ENCODE measurements around the gene CLIC6.

The CLIC6 gene

DNA sequence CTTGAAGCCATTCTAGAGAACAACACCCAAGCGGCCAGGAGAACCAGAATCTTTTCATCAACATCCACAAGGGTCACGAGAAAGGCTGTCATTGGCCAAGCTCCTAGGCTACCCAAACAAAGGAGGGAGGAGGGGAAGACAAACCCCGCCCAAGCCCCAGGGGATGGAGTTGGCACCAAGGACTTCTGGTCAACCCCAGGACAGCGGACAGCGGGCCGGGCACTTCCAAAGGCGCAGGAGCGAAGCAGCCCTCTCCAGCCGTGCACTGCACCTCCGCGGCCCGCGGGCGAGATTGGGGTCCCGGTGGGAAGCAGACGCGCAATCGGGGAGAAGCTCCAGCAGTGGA, at the start of gene CLIC6:
Gene CLIC6 (plus strand): TSS at position 192 of the 346 bp plus-strand sequence. CDS start 395 bp downstream, outside the sequence.
- Histone ChIP-seq H3K9ac (no peak within 1 kb of the TSS), H3K9me3 (peaks cover 31% of the 10 kb centered on the region), H3K4me3 (peak within 1 kb of the TSS; percentile 55), H4K20me1 (peaks cover 7% of the 10 kb centered on the region; the same call in 1 of the 2 replicates), H3K4me2 (peak within 1 kb of the TSS; percentile 68), H3K4me1 (peaks cover 6% of the 10 kb centered on the region), H3K36me3 (no peaks in the 10 kb centered on the region), H3K27me3 (peaks cover 62% of the 10 kb centered on the region), H3K27ac (no peak within 1 kb of the TSS)
- TF ChIP-seq Cebpa-rat (IDR thresholded peaks at IDR 0.05): no peak

DNA sequence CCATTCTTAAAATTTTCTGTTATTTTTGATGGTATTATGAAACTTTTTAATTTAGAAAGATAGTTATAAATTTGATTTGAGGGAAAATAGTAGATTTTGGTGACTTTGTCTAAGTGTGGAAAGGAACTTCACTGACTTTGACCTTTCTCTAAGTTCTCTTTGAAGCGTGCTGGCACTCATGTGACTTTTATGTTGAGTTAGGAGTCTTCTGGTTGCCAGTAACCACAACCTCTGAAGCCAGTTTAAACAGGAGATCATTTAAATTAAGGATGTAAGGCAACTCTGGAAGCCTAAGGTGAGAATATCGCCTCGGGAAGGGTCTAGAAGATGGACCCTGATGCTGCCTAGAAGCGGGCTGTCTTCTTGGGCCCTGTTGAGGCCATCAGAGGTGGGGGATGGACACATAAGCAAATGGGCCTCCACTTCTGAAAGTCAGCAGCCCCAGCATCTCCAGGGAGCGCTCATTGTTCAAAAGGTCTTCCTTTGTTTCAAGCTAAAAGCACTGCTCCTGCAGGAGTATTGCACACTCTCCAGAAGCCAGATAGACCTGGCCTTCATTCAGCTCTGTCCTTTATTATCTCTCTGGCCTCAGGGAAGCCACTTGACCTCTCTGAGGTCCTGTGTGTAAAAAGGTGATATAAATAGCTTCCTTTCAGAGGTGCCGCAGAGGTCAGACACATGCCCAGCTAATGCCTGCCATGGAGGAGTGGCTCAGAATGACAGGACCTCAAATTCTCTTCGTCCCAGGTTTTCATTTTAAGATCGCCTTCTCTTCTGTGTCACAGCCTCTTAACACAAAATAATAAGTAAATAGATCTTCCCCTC, 48.7 kb upstream of the CLIC6 start:
- Histone ChIP-seq H4K20me1 (no peaks in the 10 kb centered on the region), H3K4me1 (peaks cover 65% of the 10 kb centered on the region), H3K9ac (no peak overlapping the region), H3K9me3 (0 out of 2 replicates have a peak, but pooled peaks cover 3% of the 10 kb centered on the region), H3K27ac (peak overlapping the region; percentile 59), H3K4me2 (peak overlapping the region; percentile 56), H3K4me3 (no peak overlapping the region), H3K36me3 (no peaks in the 10 kb centered on the region), H3K27me3 (no peaks in the 10 kb centered on the region)
- no peak for TF ChIP-seq Cebpa-rat (IDR thresholded peaks at IDR 0.05)

DNA sequence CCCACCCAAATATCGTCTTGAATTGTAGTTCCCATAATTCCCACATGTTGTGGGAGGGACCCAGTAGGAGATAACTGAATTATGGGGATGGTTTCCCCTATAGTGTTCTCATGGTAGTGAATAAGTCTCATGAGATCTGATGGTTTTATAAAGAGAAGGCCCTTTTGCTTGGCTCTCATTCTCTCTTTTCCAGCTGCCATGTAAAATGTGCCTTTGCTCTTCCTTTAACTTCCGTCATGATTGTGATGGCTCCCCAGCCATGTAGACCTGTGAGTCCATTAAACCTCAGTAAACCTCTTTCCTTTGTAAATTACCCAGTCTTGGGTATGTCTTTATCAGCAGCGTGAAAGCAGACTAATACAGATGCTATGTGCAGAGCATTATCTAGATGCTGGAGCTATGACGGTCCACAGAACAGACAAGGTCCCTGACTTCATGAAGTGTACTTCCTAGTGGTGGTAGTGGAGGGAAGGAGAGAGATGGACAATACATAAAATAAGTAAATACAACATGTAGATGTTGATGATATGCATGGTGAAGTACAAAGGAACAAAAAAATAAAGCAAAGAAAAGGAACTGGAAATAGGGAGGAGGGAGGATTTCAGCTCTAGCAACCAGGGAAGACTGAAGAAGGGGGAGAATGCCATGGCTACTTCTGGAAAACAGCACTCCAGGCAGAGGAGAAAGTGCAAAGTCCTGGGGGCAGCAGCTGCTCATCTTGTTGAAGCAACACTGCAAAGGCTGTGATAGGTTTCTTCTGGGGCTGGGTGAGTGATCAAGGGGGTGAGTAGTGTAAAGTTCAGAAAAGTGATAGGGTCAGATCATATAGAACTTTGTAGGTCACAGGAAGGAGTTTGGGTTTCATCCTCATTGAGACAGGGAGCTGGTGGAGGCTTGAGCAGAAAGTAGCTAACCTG, 47.1 kb upstream of the CLIC6 start:
- Histone ChIP-seq H3K36me3 (no peaks in the 10 kb centered on the region), H3K4me2 (no peak overlapping the region), H3K27me3 (no peaks in the 10 kb centered on the region), H3K4me1 (peaks cover 51% of the 10 kb centered on the region), H4K20me1 (no peaks in the 10 kb centered on the region), H3K9me3 (0 out of 2 replicates have a peak, but pooled peaks cover 3% of the 10 kb centered on the region), H3K4me3 (no peak overlapping the region), H3K27ac (no peak overlapping the region), H3K9ac (no peak overlapping the region)
- TF ChIP-seq Cebpa-rat (IDR thresholded peaks at IDR 0.05): no peak

- Histone ChIP-seq H3K9ac (no peak overlapping the region), H3K4me1 (peaks cover 33% of the 10 kb centered on the region), H3K4me2 (peak overlapping the region; percentile 33; the same call in 1 of the 2 replicates), H3K27me3 (no peaks in the 10 kb centered on the region), H4K20me1 (no peaks in the 10 kb centered on the region), H3K4me3 (no peak overlapping the region), H3K36me3 (no peaks in the 10 kb centered on the region), H3K9me3 (peaks cover 3% of the 10 kb centered on the region; the same call in 1 of the 2 replicates), H3K27ac (no peak overlapping the region)
- no peak for TF ChIP-seq Cebpa-rat (IDR thresholded peaks at IDR 0.05)
Measured at GRCh38 chr21:34623516-34623915, 45.3 kb upstream of the CLIC6 start.

GRCh38 chr21:34625030-34625593, 43.7 kb upstream of the CLIC6 start:
- Histone ChIP-seq H3K4me1 (peaks cover 17% of the 10 kb centered on the region), H3K27ac (no peak overlapping the region), H3K27me3 (no peaks in the 10 kb centered on the region), H3K9me3 (peaks cover 11% of the 10 kb centered on the region; the same call in 1 of the 2 replicates), H3K4me2 (no peak overlapping the region), H4K20me1 (no peaks in the 10 kb centered on the region), H3K9ac (no peak overlapping the region), H3K4me3 (no peak overlapping the region), H3K36me3 (no peaks in the 10 kb centered on the region)
- TF ChIP-seq Cebpa-rat (IDR thresholded peaks at IDR 0.05): no peak

DNA sequence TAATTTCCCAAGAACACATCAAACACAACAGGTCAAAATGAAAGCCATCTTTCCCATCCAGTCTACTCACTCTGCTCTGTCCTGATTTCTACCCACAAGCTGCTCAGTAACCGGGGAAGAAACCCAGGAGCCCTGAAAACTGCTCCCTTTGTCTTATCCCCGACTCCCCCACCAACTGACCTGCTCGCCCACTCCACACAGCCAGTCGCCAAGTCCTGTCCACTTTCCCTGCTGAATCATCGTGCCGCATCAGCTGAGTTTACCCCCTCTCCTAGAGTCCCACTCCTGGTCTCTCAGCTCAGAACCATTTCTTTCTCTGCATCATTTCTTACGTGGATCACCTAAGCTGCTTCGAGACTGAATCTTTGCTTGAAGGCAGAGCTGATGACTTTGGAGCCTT, 42.7 kb upstream of the CLIC6 start:
- Histone ChIP-seq H3K4me1 (peaks cover 10% of the 10 kb centered on the region; the same call in 1 of the 2 replicates), H3K27ac (no peak overlapping the region), H4K20me1 (no peaks in the 10 kb centered on the region), H3K4me2 (no peak overlapping the region), H3K27me3 (no peaks in the 10 kb centered on the region), H3K4me3 (no peak overlapping the region), H3K9me3 (peaks cover 11% of the 10 kb centered on the region; the same call in 1 of the 2 replicates), H3K9ac (no peak overlapping the region), H3K36me3 (no peaks in the 10 kb centered on the region)
- TF ChIP-seq Cebpa-rat (IDR thresholded peaks at IDR 0.05): no peak

GRCh38 chr21:34630536-34631143, 38.2 kb upstream of the CLIC6 start:
- no peak overlapping the region for H3K9ac ChIP-seq
- H3K4me2 ChIP-seq: no peak overlapping the region
- no peak overlapping the region for H3K27ac ChIP-seq
- H3K36me3 ChIP-seq: no peaks in the 10 kb centered on the region
- TF ChIP-seq Cebpa-rat (IDR thresholded peaks at IDR 0.05): no peak
- no peak overlapping the region for H3K4me3 ChIP-seq
- H3K27me3 ChIP-seq: no peaks in the 10 kb centered on the region
- H3K9me3 ChIP-seq: peaks cover 9% of the 10 kb centered on the region; the same call in 1 of the 2 replicates
- no peaks in the 10 kb centered on the region for H4K20me1 ChIP-seq
- H3K4me1 ChIP-seq: peaks cover 8% of the 10 kb centered on the region; the same call in 1 of the 2 replicates

DNA sequence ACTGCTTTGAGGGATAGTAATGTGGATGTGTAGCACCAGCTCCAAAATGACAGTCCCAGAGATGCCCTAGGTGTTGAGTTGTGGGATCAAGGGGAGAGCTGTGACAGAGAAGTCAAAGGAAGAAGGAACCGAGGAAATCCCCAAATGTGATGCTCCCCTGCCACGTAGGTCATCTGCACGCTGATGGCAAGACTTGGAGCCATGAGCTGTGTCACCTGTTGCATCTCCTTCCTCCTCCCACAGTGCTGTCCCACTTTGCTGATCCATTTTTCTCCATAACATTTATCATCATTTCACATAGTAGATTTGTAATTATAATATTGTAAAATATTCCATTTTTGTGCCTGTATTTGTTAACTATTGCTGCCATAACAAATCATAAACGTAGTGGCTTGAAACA, 36.3 kb upstream of the CLIC6 start:
- Histone ChIP-seq H4K20me1 (no peaks in the 10 kb centered on the region), H3K4me3 (no peak overlapping the region), H3K27ac (no peak overlapping the region), H3K9ac (no peak overlapping the region), H3K9me3 (peaks cover 9% of the 10 kb centered on the region; the same call in 1 of the 2 replicates), H3K4me2 (peak overlapping the region; percentile 24; the same call in 1 of the 2 replicates), H3K4me1 (peaks cover 8% of the 10 kb centered on the region; the same call in 1 of the 2 replicates), H3K27me3 (no peaks in the 10 kb centered on the region), H3K36me3 (no peaks in the 10 kb centered on the region)
- no peak for TF ChIP-seq Cebpa-rat (IDR thresholded peaks at IDR 0.05)

DNA sequence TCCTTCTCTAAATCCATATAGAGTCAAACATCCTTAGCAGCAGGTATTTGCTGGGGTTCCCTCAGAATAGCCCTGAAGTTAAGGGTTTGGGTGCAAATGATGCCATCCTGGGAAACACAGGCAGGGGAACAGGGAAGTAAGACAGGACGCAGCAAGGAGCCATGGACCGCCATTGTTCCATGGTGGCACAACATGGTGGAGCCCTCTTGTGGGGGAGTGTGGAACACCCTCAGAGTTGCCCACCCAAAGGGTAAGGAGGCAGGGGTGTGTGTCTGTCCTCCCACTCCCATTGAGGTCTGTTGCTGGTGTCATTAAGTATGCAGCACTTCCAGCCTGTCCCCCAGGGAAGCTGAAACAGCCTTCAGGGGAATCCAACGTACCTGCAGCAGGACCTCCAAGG, 33.5 kb upstream of the CLIC6 start:
- no peak overlapping the region for H3K9ac ChIP-seq
- H3K4me3 ChIP-seq: no peak overlapping the region
- H3K36me3 ChIP-seq: no peaks in the 10 kb centered on the region
- H3K27me3 ChIP-seq: no peaks in the 10 kb centered on the region
- no peak overlapping the region for H3K4me2 ChIP-seq
- H3K27ac ChIP-seq: no peak overlapping the region
- peaks cover 11% of the 10 kb centered on the region for H3K4me1 ChIP-seq
- H4K20me1 ChIP-seq: no peaks in the 10 kb centered on the region
- TF ChIP-seq Cebpa-rat (IDR thresholded peaks at IDR 0.05): no peak
- no peaks in the 10 kb centered on the region for H3K9me3 ChIP-seq

Data from BLaER1 (cell line).